ENCODE measurements around the gene VAPB.

Gene VAPB

GRCh38 chr20:58431134-58431533 is 42.1 kb downstream of the VAPB start:
- H3K4me3 ChIP-seq (ENCODE audit: control insufficient read depth, low read depth, low read length), result no peak overlapping the region
- no peak for DNase-seq (ENCODE audit: low read depth)
- no peak for TF ChIP-seq CTCF (conservative IDR thresholded peaks at IDR 0.05; ENCODE audit: control insufficient read depth, insufficient read depth, low read depth, low read length)

- H3K4me3 ChIP-seq (ENCODE audit: control insufficient read depth, low read depth, low read length), result no peak overlapping the region
- TF ChIP-seq CTCF (conservative IDR thresholded peaks at IDR 0.05; ENCODE audit: control insufficient read depth, insufficient read depth, low read depth, low read length), result no peak
- peak; percentile 72 for DNase-seq (ENCODE audit: low read depth)
Measured at GRCh38 chr20:58432186-58432954, 43.3 kb downstream of the VAPB start.

- H3K4me3 ChIP-seq (ENCODE audit: control insufficient read depth, low read depth, low read length), result no peak overlapping the region
- DNase-seq (ENCODE audit: low read depth), result no peak
- no peak for TF ChIP-seq CTCF (conservative IDR thresholded peaks at IDR 0.05; ENCODE audit: control insufficient read depth, insufficient read depth, low read depth, low read length)
Measured at GRCh38 chr20:58433029-58433647, 44.1 kb downstream of the VAPB start.

GRCh38 chr20:58433759-58434158 is 44.7 kb downstream of the VAPB start:
- TF ChIP-seq CTCF (conservative IDR thresholded peaks at IDR 0.05; ENCODE audit: control insufficient read depth, insufficient read depth, low read depth, low read length), result no peak
- peak; percentile 81 for DNase-seq (ENCODE audit: low read depth)

GRCh38 chr20:58434326-58434725 is 45.3 kb downstream of the VAPB start:
- no peak for TF ChIP-seq CTCF (conservative IDR thresholded peaks at IDR 0.05; ENCODE audit: control insufficient read depth, insufficient read depth, low read depth, low read length)
- no peak for DNase-seq (ENCODE audit: low read depth)
- no peak overlapping the region for H3K4me3 ChIP-seq (ENCODE audit: control insufficient read depth, low read depth, low read length)

More at GRCh38 chr20:58433759-58434158, 44.7 kb downstream of the VAPB start:
- no peak overlapping the region for H3K4me3 ChIP-seq (ENCODE audit: control insufficient read depth, low read depth, low read length)

- H3K4me3 ChIP-seq (ENCODE audit: control insufficient read depth, low read depth, low read length), result no peak overlapping the region
- TF ChIP-seq CTCF (conservative IDR thresholded peaks at IDR 0.05; ENCODE audit: control insufficient read depth, insufficient read depth, low read depth, low read length), result no peak
- no peak for DNase-seq (ENCODE audit: low read depth)
Measured at GRCh38 chr20:58435237-58435636, 46.2 kb downstream of the VAPB start.
